ENCODE results near the gene GSTT2.
"Not testable (repeated sequence)": the region's sequence is repeated elsewhere in the genome, so short reads cannot be mapped to it uniquely, and the experiment has no call there.

- TF ChIP-seq PATZ1 (CRISPR knock-in tag; IDR thresholded peaks at IDR 0.05; ENCODE audit: borderline replicate concordance); RARB (CRISPR knock-in tag; IDR thresholded peaks at IDR 0.05); ISL1 (CRISPR knock-in tag; IDR thresholded peaks at IDR 0.05); TOX (CRISPR knock-in tag; IDR thresholded peaks at IDR 0.05; ENCODE audit: borderline replicate concordance); CREB5 (CRISPR knock-in tag; IDR thresholded peaks at IDR 0.05; ENCODE audit: low read depth); PPARA (CRISPR knock-in tag; IDR thresholded peaks at IDR 0.05; ENCODE audit: borderline replicate concordance); CSDC2 (CRISPR knock-in tag; IDR thresholded peaks at IDR 0.05); ARNTL (CRISPR knock-in tag; IDR thresholded peaks at IDR 0.05; ENCODE audit: borderline replicate concordance, low read depth); ZFP3 (CRISPR knock-in tag; IDR thresholded peaks at IDR 0.05); ZNF565 (CRISPR knock-in tag; conservative IDR thresholded peaks at IDR 0.05; ENCODE audit: low read depth); SNAI2 (CRISPR knock-in tag; IDR thresholded peaks at IDR 0.05); BACH2 (CRISPR knock-in tag; IDR thresholded peaks at IDR 0.05; ENCODE audit: borderline replicate concordance); ZC3H10 (CRISPR knock-in tag; IDR thresholded peaks at IDR 0.05): not testable (repeated sequence)
Observed at GRCh38 chr22:23993581-23994177, 13.7 kb downstream of the GSTT2 start.
